K562 (cell line): ENCODE data around the gene ACADL. TPM values are rescaled to one million over a fixed set of nuclear protein-coding genes. Genes with fewer than 3 reads are reported as not detected.

ENCODE experiments used
- ATAC-seq: fragments of 200-7000 bp; cut with Tn5 transposase; 3 replicates; pipeline ENCODE4 v1.9.1; 2020; ENCODE audit warnings: moderate library complexity
- BruUV-seq: library from RNA; stranded (reverse); fragments of 400-500 nt; replicated peaks from 2 replicates; lab custom pipeline; 2021; lab: Mats Ljungman, UMichigan
- CTCF ChIA-PET: fragments of 300-600 bp; formaldehyde crosslinking; extraction: SDS; loops from one replicate; lab custom pipeline; 2021; ENCODE audit warnings: low intra/inter-chr PET ratio; lab: Yijun Ruan, JAX
- POLR2A ChIA-PET: fragments of 300-600, 350-650 bp; sonication (Branson Sonifier 250); formaldehyde crosslinking; extraction: SDS; loops from one replicate; lab custom pipeline; 2021; ENCODE audit warnings: antibody characterized with exemption, inconsistent platforms; lab: Yijun Ruan, JAX
- DNase-seq, 4 experiments: peaks; one replicate each; pipeline versions ENCODE4 v3.0.0 to v3.0.0-alpha.2; 2011 to 2018; ENCODE audit warnings: low spot score in 3 of 4, mixed read lengths in 3 of 4; ENCODE audit errors: extremely low read depth in 1 of 4
- FAIRE-seq: peaks from 2 replicates; lab custom pipeline; 2011; peaks lifted over from hg19 to GRCh38; lab: Jason Lieb, UNC
- H2AFZ ChIP-seq: 2 replicates; pipeline ENCODE4 v1.6.0; 2011; ENCODE audit warnings: low read depth, low read length, control low read depth, inconsistent platforms
- H3K27ac ChIP-seq: fragments of 200-600 bp; 3 replicates; pipeline ENCODE4 v1.8.0; 2011; ENCODE audit warnings: low read depth, mild to moderate bottlenecking, control low read depth, inconsistent platforms, low read length, moderate library complexity, mixed read lengths; ENCODE audit errors: extremely low read depth
- H3K27me3 ChIP-seq, 2 experiments: fragments of 300-600 bp in 1 of 2; 2 replicates in 1 of 2; 3 replicates in 1 of 2; pipeline versions ENCODE4 v1.6.0 to v1.8.0; 2011; ENCODE audit warnings: inconsistent platforms in 2 of 2, low read length in 2 of 2, mild to moderate bottlenecking in 1 of 2, mixed read lengths in 1 of 2, moderate library complexity in 1 of 2; ENCODE audit not compliant: control insufficient read depth in 2 of 2, insufficient read depth in 2 of 2
- H3K36me3 ChIP-seq: fragments of 300-600 bp; 3 replicates; pipeline ENCODE4 v1.8.0; 2011; ENCODE audit warnings: mild to moderate bottlenecking, low read length, inconsistent platforms; ENCODE audit not compliant: control insufficient read depth, insufficient read depth
- H3K4me1 ChIP-seq, 2 experiments: fragments of 200-600 bp in 1 of 2; replicated peaks in 1 of 2; 2 replicates in 1 of 2; 3 replicates in 1 of 2; pipeline versions ENCODE4 v1.5.1 to v1.8.0; 2011; ENCODE audit warnings: inconsistent platforms in 2 of 2, low read length in 2 of 2, mild to moderate bottlenecking in 1 of 2, mixed read lengths in 1 of 2, moderate library complexity in 1 of 2; ENCODE audit not compliant: control insufficient read depth in 2 of 2, insufficient read depth in 2 of 2
- H3K4me2 ChIP-seq: 2 replicates; pipeline ENCODE4 v1.6.1; 2011; ENCODE audit warnings: low read length, control low read depth, inconsistent platforms, mixed read lengths; ENCODE audit not compliant: insufficient read depth
- H3K4me3 ChIP-seq: fragments of 200-600 bp; sonication (generic), shearing (Covaris generic); 2 replicates; pipeline ENCODE4 v1.5.1; 2016; ENCODE audit warnings: control low read depth, inconsistent platforms
- H3K79me2 ChIP-seq: fragments of 200-600 bp; 3 replicates; pipeline ENCODE4 v1.8.0; 2011; ENCODE audit warnings: low read length, inconsistent platforms; ENCODE audit not compliant: control insufficient read depth, insufficient read depth
- H3K9ac ChIP-seq, 2 experiments: 2 replicates each; pipeline versions ENCODE4 v1.6.0 to v1.6.1; 2011; ENCODE audit warnings: low read depth in 2 of 2, low read length in 2 of 2, control low read depth in 1 of 2, inconsistent platforms in 1 of 2, mild to moderate bottlenecking in 1 of 2, mixed read lengths in 1 of 2; ENCODE audit not compliant: insufficient read depth in 1 of 2
- H3K9me1 ChIP-seq: one replicate; pipeline ENCODE4 v1.6.0; 2011; ENCODE audit warnings: inconsistent platforms, mild to moderate bottlenecking, low read length, moderate library complexity; ENCODE audit not compliant: control insufficient read depth, insufficient read depth
- H3K9me3 ChIP-seq: replicated peaks from 2 replicates; pipeline ENCODE4 v1.5.1; 2011; ENCODE audit warnings: low read depth, low read length, inconsistent platforms; ENCODE audit not compliant: control insufficient read depth, insufficient read depth
- H4K20me1 ChIP-seq: replicated peaks from 2 replicates; pipeline ENCODE4 v1.6.1; 2011; ENCODE audit warnings: low read length, inconsistent platforms, mixed read lengths; ENCODE audit not compliant: control insufficient read depth, insufficient read depth
- CHD4 ChIP-seq: fragments of 200-600 bp; sonication (generic); IDR thresholded peaks from 3 replicates; pipeline ENCODE4 v1.6.1; 2012; ENCODE audit warnings: low read depth, mild to moderate bottlenecking, mixed read lengths, low read length, inconsistent platforms; ENCODE audit not compliant: insufficient read depth, insufficient replicate concordance, poor library complexity, severe bottlenecking
- COPS2 ChIP-seq: fragments of 450-650 bp; conservative IDR thresholded peaks from 2 replicates; pipeline ENCODE4 v1.6.1; 2016; ENCODE audit warnings: mild to moderate bottlenecking, moderate library complexity
- JUN ChIP-seq, 2 experiments: sonication (generic) in 1 of 2; formaldehyde crosslinking in 1 of 2; IDR thresholded peaks; 2 replicates each; pipeline versions ENCODE4 v1.6.1 to v1.8.0; 2012 to 2022; ENCODE audit warnings: borderline replicate concordance in 2 of 2, mild to moderate bottlenecking in 2 of 2, improper control_type of control experiment in 1 of 2, low read depth in 1 of 2, low read length in 1 of 2, missing genetic modification reagents in 1 of 2
- KAT2B ChIP-seq: IDR thresholded peaks from one replicate; pipeline ENCODE4 v1.6.1; 2012; ENCODE audit warnings: low read depth, mild to moderate bottlenecking, control low read depth, inconsistent platforms, low read length, moderate library complexity
- MEF2D ChIP-seq: conservative IDR thresholded peaks from 2 replicates; pipeline ENCODE4 v1.6.1; 2016; ENCODE audit warnings: low read depth, missing genetic modification characterization, missing compliant biosample characterization
- PTBP1 ChIP-seq: fragments of 200-400 bp; formaldehyde crosslinking; IDR thresholded peaks from 2 replicates; pipeline ENCODE4 v1.6.1; 2017; ENCODE audit warnings: low read depth, low read length
- RAD51 ChIP-seq: fragments of 450-650 bp; IDR thresholded peaks from 2 replicates; pipeline ENCODE4 v1.7.1; 2016; ENCODE audit warnings: low read depth, mild to moderate bottlenecking, borderline replicate concordance
- SAFB2 ChIP-seq: fragments of 200-400 bp; formaldehyde crosslinking; IDR thresholded peaks from 2 replicates; pipeline ENCODE4 v1.6.1; 2018; ENCODE audit warnings: borderline replicate concordance, low read length, low read depth, moderate library complexity; ENCODE audit not compliant: severe bottlenecking
- SMAD2 ChIP-seq: fragments of 150-350 bp; IDR thresholded peaks from 2 replicates; pipeline ENCODE4 v1.6.1; 2014; ENCODE audit warnings: low read depth, mild to moderate bottlenecking, low read length
- SRSF3 ChIP-seq: fragments of 200-400 bp; formaldehyde crosslinking; IDR thresholded peaks from 2 replicates; pipeline ENCODE4 v1.6.1; 2016; ENCODE audit warnings: mild to moderate bottlenecking, low read length, moderate library complexity; ENCODE audit not compliant: insufficient read depth
- ZBTB1 ChIP-seq: sonication (generic); formaldehyde crosslinking; IDR thresholded peaks from 2 replicates; pipeline ENCODE4 v1.8.1; 2023; ENCODE audit warnings: missing genetic modification reagents, low read depth, mild to moderate bottlenecking, borderline replicate concordance
- WGBS: fragments of 100-300 bp; shearing (Covaris generic); methylation state at CpG from one replicate; pipeline ENCODE4 v1.1.6; 2016; ENCODE audit warnings: low coverage, mixed read lengths; ENCODE audit not compliant: insufficient coverage; ENCODE audit errors: missing lambda C conversion rate; 5-methylcytosine and 5-hydroxymethylcytosine counted together
- in situ Hi-C: fragments of 300-500 bp; cut with MboI; formaldehyde crosslinking; loops from 4 replicates; pipeline ENCODE4 v1.15.0; 2018; ENCODE audit warnings: inconsistent platforms, mixed read lengths
- intact Hi-C: fragments of 100-400 bp; cut with micrococcal nuclease; formaldehyde crosslinking; loops from 2 replicates; pipeline ENCODE4 v1.14.2; 2022
- polyA plus RNA-seq, 8 experiments: library from polyadenylated mRNA; depleted of rRNA in 4 of 8; stranded (reverse) in 5 of 8; unstranded in 3 of 8; fragments of >200 nt; fragmentation: Nextera tagmentation in 2 of 8; fragmentation: Illumina TruSeq in 1 of 8; extraction: Ambion mirVana in 2 of 8; extraction: Trizol in 1 of 8; gene quantifications; 2 replicates each; pipeline versions ENCODE4 v1.2.1 to v1.2.3, GENCODE V29; 2011 to 2014; ENCODE audit warnings: inconsistent platforms in 1 of 8, missing spikeins in 1 of 8
- total RNA-seq, 7 experiments: library from RNA; depleted of rRNA in 6 of 7; stranded (reverse); fragments of >200 nt in 6 of 7; fragmentation: Illumina TruSeq in 2 of 7; extraction: Trizol in 2 of 7; gene quantifications; 2 replicates each; pipeline versions ENCODE4 v1.2.1 to v1.2.3, GENCODE V29; 2011 to 2021; ENCODE audit warnings: low replicate concordance in 1 of 7
- TF ChIP-seq, protein P1 (sequence below): IDR thresholded peaks from 2 replicates; pipeline ENCODE4 v1.6.1; 2011; ENCODE audit warnings: borderline replicate concordance, low read depth, mild to moderate bottlenecking, moderate library complexity, low read length; ENCODE audit not compliant: insufficient read depth, poor library complexity, severe bottlenecking
- TF ChIP-seq, protein P2 (sequence below): fragments of 250-450 bp; sonication (Bioruptor Pico); IDR thresholded peaks from 2 replicates; pipeline ENCODE4 v1.4.0; 2020; ENCODE audit warnings: mild to moderate bottlenecking

Gene ACADL
- total and polyA plus RNA-seq, 9 of the 15 experiments (the other 6 are each of a cell fraction or from before 2014, with no cell fraction given): 0.07 TPM; not detected in 8

DNA sequence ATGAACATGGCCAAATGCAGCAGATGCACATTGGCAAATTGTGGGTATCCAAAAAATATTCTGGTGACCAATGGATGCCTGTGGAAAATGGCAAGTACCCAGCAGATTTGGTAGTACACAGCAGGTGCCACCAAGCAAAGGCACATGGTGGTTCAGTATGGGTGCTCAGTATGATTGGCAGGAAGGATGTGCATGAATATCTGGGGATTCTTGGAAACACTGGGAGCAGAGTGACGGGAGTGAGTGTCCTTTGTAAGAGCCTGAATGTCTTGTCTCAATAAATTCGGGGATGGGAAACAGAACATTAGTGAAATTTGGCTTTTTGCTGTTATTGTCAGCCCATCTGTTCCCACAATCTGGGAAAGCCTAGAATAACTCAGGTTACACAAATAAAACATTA, 36.8 kb upstream of the ACADL start:
- Histone ChIP-seq H3K27ac (no peak overlapping the region), H3K36me3 (no peaks in the 10 kb centered on the region), H3K4me3 (no peak overlapping the region), H3K9me1 (no peaks in the 10 kb centered on the region), H3K27me3 (no peaks in the 10 kb centered on the region), H3K9ac (no peak overlapping the region), H3K79me2 (no peaks in the 10 kb centered on the region), H3K9me3 (no peaks in the 10 kb centered on the region), H3K4me2 (no peak overlapping the region), H3K4me1 (no peaks in the 10 kb centered on the region), H4K20me1 (no peaks in the 10 kb centered on the region), H2AFZ (no peak overlapping the region)
- no peak for ATAC-seq
- FAIRE-seq: no peak
- intact Hi-C loops (no loop called here), in situ Hi-C loops (no loop called here)
- BruUV-seq: no TSS peak
- TF ChIP-seq ZBTB1 (CRISPR knock-in tag) (no peak), COPS2 (no peak), SAFB2 (no peak), CHD4 (no peak), JUN (IDR thresholded peaks at IDR 0.05; ENCODE audit: borderline replicate concordance, low read depth, low read length) (no peak), JUN (CRISPR knock-in tag; IDR thresholded peaks at IDR 0.05; ENCODE audit: borderline replicate concordance) (no peak), SMAD2 (no peak), RAD51 (no peak), KAT2B (no peak), MEF2D (tag) (no peak), PTBP1 (no peak), SRSF3 (no peak)
- TF ChIP-seq, protein P1, sequence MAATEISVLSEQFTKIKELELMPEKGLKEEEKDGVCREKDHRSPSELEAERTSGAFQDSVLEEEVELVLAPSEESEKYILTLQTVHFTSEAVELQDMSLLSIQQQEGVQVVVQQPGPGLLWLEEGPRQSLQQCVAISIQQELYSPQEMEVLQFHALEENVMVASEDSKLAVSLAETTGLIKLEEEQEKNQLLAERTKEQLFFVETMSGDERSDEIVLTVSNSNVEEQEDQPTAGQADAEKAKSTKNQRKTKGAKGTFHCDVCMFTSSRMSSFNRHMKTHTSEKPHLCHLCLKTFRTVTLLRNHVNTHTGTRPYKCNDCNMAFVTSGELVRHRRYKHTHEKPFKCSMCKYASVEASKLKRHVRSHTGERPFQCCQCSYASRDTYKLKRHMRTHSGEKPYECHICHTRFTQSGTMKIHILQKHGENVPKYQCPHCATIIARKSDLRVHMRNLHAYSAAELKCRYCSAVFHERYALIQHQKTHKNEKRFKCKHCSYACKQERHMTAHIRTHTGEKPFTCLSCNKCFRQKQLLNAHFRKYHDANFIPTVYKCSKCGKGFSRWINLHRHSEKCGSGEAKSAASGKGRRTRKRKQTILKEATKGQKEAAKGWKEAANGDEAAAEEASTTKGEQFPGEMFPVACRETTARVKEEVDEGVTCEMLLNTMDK: no peak
- TF ChIP-seq, protein P2, sequence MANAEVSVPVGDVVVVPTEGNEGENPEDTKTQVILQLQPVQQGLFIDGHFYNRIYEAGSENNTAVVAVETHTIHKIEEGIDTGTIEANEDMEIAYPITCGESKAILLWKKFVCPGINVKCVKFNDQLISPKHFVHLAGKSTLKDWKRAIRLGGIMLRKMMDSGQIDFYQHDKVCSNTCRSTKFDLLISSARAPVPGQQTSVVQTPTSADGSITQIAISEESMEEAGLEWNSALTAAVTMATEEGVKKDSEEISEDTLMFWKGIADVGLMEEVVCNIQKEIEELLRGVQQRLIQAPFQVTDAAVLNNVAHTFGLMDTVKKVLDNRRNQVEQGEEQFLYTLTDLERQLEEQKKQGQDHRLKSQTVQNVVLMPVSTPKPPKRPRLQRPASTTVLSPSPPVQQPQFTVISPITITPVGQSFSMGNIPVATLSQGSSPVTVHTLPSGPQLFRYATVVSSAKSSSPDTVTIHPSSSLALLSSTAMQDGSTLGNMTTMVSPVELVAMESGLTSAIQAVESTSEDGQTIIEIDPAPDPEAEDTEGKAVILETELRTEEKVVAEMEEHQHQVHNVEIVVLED (CRISPR knock-in tag): no peak
- 0% methylated on average over 2 of the region's 2 CpGs for WGBS
- ChIA-PET CTCF (no interaction called here), POLR2A (no interaction called here)
- DNase-seq: no peak
